Caco-2 (cell line): ENCODE data around the gene NUMBL. TPM values are rescaled to one million over a fixed set of nuclear protein-coding genes. Genes with fewer than 3 reads are reported as not detected.

Source experiments
- BruUV-seq: library from RNA; stranded (reverse); fragments of 400-500 nt; replicated peaks from 2 replicates; lab custom pipeline; 2021; lab: Mats Ljungman, UMichigan
- CTCF ChIA-PET: fragments of 300-600 bp; sonication (Branson Sonifier 250); formaldehyde crosslinking; loops from one replicate; lab custom pipeline; 2022; ENCODE audit warnings: antibody characterized with exemption; lab: Charles Lee
- POLR2A ChIA-PET: fragments of 300-600 bp; sonication (Branson Sonifier 250); formaldehyde crosslinking; loops from one replicate; lab custom pipeline; 2022; ENCODE audit warnings: antibody characterized with exemption; lab: Charles Lee
- DNase-seq, 2 experiments: peaks; one replicate each; pipeline versions ENCODE4 v3.0.0 to v3.0.0-alpha.2; 2020 to 2022
- H3K27me3 ChIP-seq: replicated peaks from 2 replicates; pipeline ENCODE4 v1.6.0; 2011; ENCODE audit warnings: low read length; ENCODE audit not compliant: control insufficient read depth, insufficient read depth
- H3K36me3 ChIP-seq: 2 replicates; pipeline ENCODE4 v1.5.1; 2011; ENCODE audit warnings: low read length; ENCODE audit not compliant: control insufficient read depth, insufficient read depth
- H3K4me1 ChIP-seq: fragments of 250-450 bp; sonication (Bioruptor Pico); 2 replicates; pipeline ENCODE4 v1.5.1; 2020; ENCODE audit warnings: mild to moderate bottlenecking
- H3K4me3 ChIP-seq: 2 replicates; pipeline ENCODE4 v1.5.1; 2011; ENCODE audit warnings: low read depth, mild to moderate bottlenecking, control low read depth, low read length
- H3K9me3 ChIP-seq: fragments of 250-450 bp; sonication (Bioruptor Pico); 2 replicates; pipeline ENCODE4 v1.5.1; 2020; ENCODE audit warnings: mild to moderate bottlenecking, moderate library complexity
- H3K27ac Mint-ChIP-seq: one replicate; pipeline ENCODE4 v1.8.0; 2022; ENCODE audit warnings: mixed read lengths; ENCODE audit not compliant: unreplicated experiment
- H3K27me3 Mint-ChIP-seq: one replicate; pipeline ENCODE4 v1.8.0; 2022; ENCODE audit warnings: mixed read lengths; ENCODE audit not compliant: insufficient read depth, unreplicated experiment
- H3K36me3 Mint-ChIP-seq: one replicate; pipeline ENCODE4 v1.8.0; 2022; ENCODE audit warnings: mild to moderate bottlenecking, mixed read lengths; ENCODE audit not compliant: insufficient read depth, unreplicated experiment
- H3K4me1 Mint-ChIP-seq: one replicate; pipeline ENCODE4 v1.8.0; 2022; ENCODE audit warnings: low read depth, mixed read lengths; ENCODE audit not compliant: unreplicated experiment
- H3K4me3 Mint-ChIP-seq: one replicate; pipeline ENCODE4 v1.8.0; 2022; ENCODE audit warnings: mild to moderate bottlenecking, moderate library complexity, mixed read lengths; ENCODE audit not compliant: unreplicated experiment
- H3K9me3 Mint-ChIP-seq: one replicate; pipeline ENCODE4 v1.8.0; 2022; ENCODE audit warnings: mixed read lengths; ENCODE audit not compliant: unreplicated experiment
- intact Hi-C: fragments of 100-400 bp; cut with micrococcal nuclease; formaldehyde crosslinking; loops from one replicate; pipeline ENCODE4 v1.10.0; 2022; ENCODE audit not compliant: unreplicated experiment
- total RNA-seq: library from RNA; stranded (reverse); gene quantifications from 2 replicates; pipeline ENCODE4 v1.2.3, GENCODE V29; 2022
- TF ChIP-seq, protein P1 (sequence below), 2 experiments: fragments of 200-600 bp in 1 of 2; IDR thresholded peaks; 1 replicate in 1 of 2; 2 replicates in 1 of 2; pipeline versions ENCODE4 v1.5.1 to v1.8.0; 2011 to 2022; ENCODE audit warnings: antibody characterized with exemption in 1 of 2, control low read depth in 1 of 2, inconsistent platforms in 1 of 2, low read depth in 1 of 2, low read length in 1 of 2, mild to moderate bottlenecking in 1 of 2, moderate library complexity in 1 of 2; ENCODE audit not compliant: insufficient read depth in 1 of 2, severe bottlenecking in 1 of 2, unreplicated experiment in 1 of 2

Gene NUMBL
- total RNA-seq, 1 experiment from 2014 or later = 22.0 TPM

DNA sequence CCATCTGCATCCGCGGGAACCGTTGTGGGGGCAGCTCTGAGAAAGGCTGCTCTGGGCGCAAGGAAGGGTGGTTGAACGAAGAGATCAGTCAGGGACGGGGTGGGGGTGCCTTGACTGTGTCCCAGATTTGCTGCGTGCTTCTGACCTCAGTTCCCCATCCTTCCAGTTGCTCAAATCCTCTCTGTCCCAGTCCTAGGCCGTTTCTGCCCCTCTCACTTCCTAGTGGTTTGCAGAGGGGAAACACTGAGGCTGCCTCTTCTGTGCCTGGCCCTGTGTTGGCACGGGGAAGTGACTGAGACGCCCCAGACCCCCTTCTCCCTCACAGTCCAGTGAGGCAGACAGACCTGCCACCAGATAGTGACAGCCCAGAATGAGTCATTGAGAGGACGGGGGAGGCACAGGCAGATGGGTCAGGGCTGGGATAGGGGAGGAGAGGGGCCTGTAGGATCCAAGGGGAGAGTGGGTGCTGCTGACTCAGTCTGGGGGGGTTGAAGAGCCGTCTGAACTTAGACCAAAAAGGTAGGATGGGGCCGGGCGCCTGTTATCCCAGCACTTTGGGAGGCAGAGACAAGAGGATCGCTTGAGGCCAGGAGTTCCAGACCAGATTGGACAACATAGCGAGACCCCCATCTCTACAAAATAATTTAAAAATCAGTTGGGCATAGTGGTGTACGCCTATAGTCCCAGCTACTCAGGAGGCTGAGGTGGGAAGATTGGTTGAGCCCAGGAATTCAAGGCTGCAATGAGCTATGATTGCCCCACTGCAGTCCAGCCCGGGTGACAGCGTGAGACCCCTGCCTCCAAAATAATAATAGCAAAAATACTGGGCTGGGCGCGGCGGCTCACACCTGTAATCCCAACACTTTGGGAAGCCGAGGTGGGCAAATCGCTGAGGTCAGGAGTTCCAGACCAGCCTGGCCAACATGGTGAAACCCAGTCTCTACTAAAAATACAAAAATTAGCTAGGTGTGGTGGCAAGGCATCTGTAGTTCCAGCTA, 26.5 kb downstream of the NUMBL start:
- ChIA-PET CTCF (interaction anchor here (0.7 to 2.5 kb wide), 14 partner anchors 8 to 678 kb away, joined by 3 to 11 read pairs (median 5); partner anchors contain the start of genes ACTMAP, EGLN2, ITPKC and NUMBL), POLR2A (interaction anchor here (0.6 to 1.4 kb wide), 5 partner anchors 52 to 114 kb away, joined by 3 to 5 read pairs (median 4); partner anchors contain the start of genes ACTMAP and RAB4B)
- no TSS peak for BruUV-seq
- Histone ChIP-seq H3K4me3 (peak overlapping the region; percentile 86), H3K9me3 (no peaks in the 10 kb centered on the region), H3K4me1 (no peaks in the 10 kb centered on the region), H3K27me3 (no peaks in the 10 kb centered on the region), H3K36me3 (no peaks in the 10 kb centered on the region)
- TF ChIP-seq, protein P1, sequence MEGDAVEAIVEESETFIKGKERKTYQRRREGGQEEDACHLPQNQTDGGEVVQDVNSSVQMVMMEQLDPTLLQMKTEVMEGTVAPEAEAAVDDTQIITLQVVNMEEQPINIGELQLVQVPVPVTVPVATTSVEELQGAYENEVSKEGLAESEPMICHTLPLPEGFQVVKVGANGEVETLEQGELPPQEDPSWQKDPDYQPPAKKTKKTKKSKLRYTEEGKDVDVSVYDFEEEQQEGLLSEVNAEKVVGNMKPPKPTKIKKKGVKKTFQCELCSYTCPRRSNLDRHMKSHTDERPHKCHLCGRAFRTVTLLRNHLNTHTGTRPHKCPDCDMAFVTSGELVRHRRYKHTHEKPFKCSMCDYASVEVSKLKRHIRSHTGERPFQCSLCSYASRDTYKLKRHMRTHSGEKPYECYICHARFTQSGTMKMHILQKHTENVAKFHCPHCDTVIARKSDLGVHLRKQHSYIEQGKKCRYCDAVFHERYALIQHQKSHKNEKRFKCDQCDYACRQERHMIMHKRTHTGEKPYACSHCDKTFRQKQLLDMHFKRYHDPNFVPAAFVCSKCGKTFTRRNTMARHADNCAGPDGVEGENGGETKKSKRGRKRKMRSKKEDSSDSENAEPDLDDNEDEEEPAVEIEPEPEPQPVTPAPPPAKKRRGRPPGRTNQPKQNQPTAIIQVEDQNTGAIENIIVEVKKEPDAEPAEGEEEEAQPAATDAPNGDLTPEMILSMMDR (IDR thresholded peaks at IDR 0.05; ENCODE audit: insufficient read depth in 1 of 2, low read depth in 1 of 2, low read length in 1 of 2, severe bottlenecking in 1 of 2, unreplicated experiment in 1 of 2) = no peak
- DNase-seq = no peak
- H3K9me3 Mint-ChIP-seq = no peaks in the 10 kb centered on the region
- H3K4me3 Mint-ChIP-seq = peak overlapping the region; percentile 82
- intact Hi-C loops = loop anchor here (2.0 to 10.0 kb wide), 4 partner anchors 91 to 599 kb away; partner anchors contain the start of genes ACTMAP, EGLN2 and SNRPA
- peak overlapping the region; percentile 68 for H3K27ac Mint-ChIP-seq
- no peaks in the 10 kb centered on the region for H3K4me1 Mint-ChIP-seq
- H3K27me3 Mint-ChIP-seq = no peaks in the 10 kb centered on the region
- peaks cover 9% of the 10 kb centered on the region for H3K36me3 Mint-ChIP-seq

DNA sequence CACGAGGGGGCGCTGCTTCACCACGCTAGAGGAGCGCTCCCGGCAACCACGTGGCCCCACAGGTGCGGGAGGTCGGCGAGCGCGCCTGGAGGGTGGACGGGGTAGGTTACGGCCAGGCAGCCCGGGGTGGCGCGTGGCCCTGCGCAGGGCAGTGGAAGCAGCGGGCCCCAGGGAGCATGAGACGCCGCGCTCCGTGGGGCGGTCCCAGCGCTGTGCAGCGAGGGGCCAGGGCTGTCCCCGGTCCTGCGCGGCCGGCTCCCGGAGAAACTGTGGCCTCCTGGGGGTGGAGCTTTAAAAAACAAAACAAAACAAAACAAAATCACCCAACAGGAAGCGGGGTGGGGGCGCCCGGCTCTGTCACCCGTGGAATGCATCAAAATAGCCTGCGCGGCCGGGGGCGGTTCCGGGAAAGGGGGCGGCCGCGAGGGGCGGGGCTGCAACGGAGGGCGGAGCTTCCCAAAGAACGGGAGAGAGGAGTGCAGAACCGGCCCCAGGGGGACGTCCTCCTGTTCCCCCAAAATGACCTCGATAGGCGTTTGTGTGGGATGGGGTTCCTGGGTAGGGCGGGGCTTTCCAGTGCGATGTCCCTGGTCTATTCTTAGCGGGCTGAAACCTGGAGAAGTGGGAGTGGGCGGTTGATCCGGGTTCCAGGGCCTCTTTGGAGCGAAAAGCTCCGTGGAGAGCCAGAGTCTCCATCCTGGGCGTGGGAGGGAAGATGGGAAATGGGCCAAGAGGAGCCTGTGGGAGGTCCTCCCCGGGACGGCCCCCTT, 27.3 kb downstream of the NUMBL start:
- Mint-ChIP-seq H3K27ac (peak overlapping the region; percentile 68), H3K4me1 (no peaks in the 10 kb centered on the region), H3K36me3 (peaks cover 9% of the 10 kb centered on the region), H3K4me3 (peak overlapping the region; percentile 82), H3K9me3 (no peaks in the 10 kb centered on the region), H3K27me3 (no peaks in the 10 kb centered on the region)
- peak; percentile 88 to 95 for DNase-seq
- ChIA-PET CTCF (interaction anchor here (0.7 to 2.5 kb wide), 15 partner anchors 9 to 679 kb away, joined by 3 to 11 read pairs (median 5); partner anchors contain the start of genes ACTMAP, EGLN2, ITPKC and NUMBL), POLR2A (interaction anchor here (0.9 to 1.4 kb wide), 4 partner anchors 53 to 115 kb away, joined by 3 to 5 read pairs (median 4); partner anchors contain the start of genes ACTMAP and RAB4B)
- Histone ChIP-seq H3K4me1 (no peaks in the 10 kb centered on the region), H3K4me3 (peak overlapping the region; percentile 86), H3K36me3 (no peaks in the 10 kb centered on the region), H3K27me3 (no peaks in the 10 kb centered on the region), H3K9me3 (no peaks in the 10 kb centered on the region)
- intact Hi-C loops = loop anchor here (2.0 to 10.0 kb wide), 4 partner anchors 92 to 600 kb away; partner anchors contain the start of genes ACTMAP, EGLN2 and SNRPA
- BruUV-seq = no TSS peak
- TF ChIP-seq, protein P1 (IDR thresholded peaks at IDR 0.05; ENCODE audit: insufficient read depth in 1 of 2, low read depth in 1 of 2, low read length in 1 of 2, severe bottlenecking in 1 of 2, unreplicated experiment in 1 of 2) = peak in 1 of 2 experiments; percentile 98
